Keratinocyte (primary cell): ENCODE results near the gene CECR2. TPM values are rescaled to one million over a fixed set of nuclear protein-coding genes. Genes with fewer than 3 reads are reported as not detected.

Source experiments
- DNase-seq: peaks from one replicate; pipeline ENCODE4 v3.0.0-alpha.2; 2011; ENCODE audit warnings: low read depth, missing footprints, low spot score
- FAIRE-seq: peaks from 2 replicates; lab custom pipeline; 2011; peaks lifted over from hg19 to GRCh38; lab: Jason Lieb, UNC
- H2AFZ ChIP-seq: 2 replicates; pipeline ENCODE4 v1.6.0; 2012; ENCODE audit warnings: low read length, control low read depth, inconsistent platforms; ENCODE audit not compliant: control insufficient read depth
- H3K27ac ChIP-seq: 2 replicates; pipeline ENCODE4 v1.5.1; 2011; ENCODE audit warnings: low read length; ENCODE audit not compliant: control insufficient read depth, insufficient read depth
- H3K27me3 ChIP-seq: 3 replicates; pipeline ENCODE4 v1.6.0; 2011; ENCODE audit warnings: low read length; ENCODE audit not compliant: control insufficient read depth, insufficient read depth; ENCODE audit errors: extremely low read depth
- H3K36me3 ChIP-seq, 2 experiments: 2 replicates in 1 of 2; 3 replicates in 1 of 2; pipeline ENCODE4 v1.5.1; 2011; ENCODE audit warnings: low read length in 2 of 2, mild to moderate bottlenecking in 1 of 2; ENCODE audit not compliant: control insufficient read depth in 2 of 2, insufficient read depth in 2 of 2; ENCODE audit errors: extremely low read depth in 1 of 2
- H3K4me1 ChIP-seq: 3 replicates; pipeline ENCODE4 v1.5.1; 2011; ENCODE audit warnings: low read length; ENCODE audit not compliant: control insufficient read depth, insufficient read depth; ENCODE audit errors: extremely low read depth
- H3K4me2 ChIP-seq: 3 replicates; pipeline ENCODE4 v1.6.0; 2011; ENCODE audit warnings: low read depth, low read length; ENCODE audit not compliant: control insufficient read depth, insufficient read depth; ENCODE audit errors: extremely low read depth
- H3K4me3 ChIP-seq, 3 experiments: fragments of 200-600 bp in 1 of 3; sonication (generic) in 1 of 3; 2 replicates in 2 of 3; 3 replicates in 1 of 3; pipeline ENCODE4 v1.5.1; 2011 to 2016; ENCODE audit warnings: low read length in 3 of 3, mild to moderate bottlenecking in 3 of 3, control low read depth in 2 of 3, inconsistent platforms in 1 of 3, low read depth in 1 of 3, mixed read lengths in 1 of 3, mixed run types in 1 of 3, moderate library complexity in 1 of 3; ENCODE audit not compliant: control insufficient read depth in 2 of 3, insufficient read depth in 2 of 3; ENCODE audit errors: extremely low read depth in 1 of 3
- H3K79me2 ChIP-seq: 2 replicates; pipeline ENCODE4 v1.6.0; 2012; ENCODE audit warnings: low read length; ENCODE audit not compliant: control insufficient read depth, insufficient read depth
- H3K9ac ChIP-seq: 3 replicates; pipeline ENCODE4 v1.6.0; 2011; ENCODE audit warnings: low read length; ENCODE audit not compliant: control insufficient read depth, insufficient read depth; ENCODE audit errors: extremely low read depth
- H3K9me1 ChIP-seq: 3 replicates; pipeline ENCODE4 v1.6.0; 2011; ENCODE audit warnings: low read length; ENCODE audit not compliant: control insufficient read depth, insufficient read depth; ENCODE audit errors: extremely low read depth
- H3K9me3 ChIP-seq: 2 replicates; pipeline ENCODE4 v1.5.1; 2012; ENCODE audit warnings: low read depth, low read length; ENCODE audit not compliant: control insufficient read depth
- H4K20me1 ChIP-seq: 3 replicates; pipeline ENCODE4 v1.6.0; 2011; ENCODE audit warnings: low read length; ENCODE audit not compliant: control insufficient read depth, insufficient read depth; ENCODE audit errors: extremely low read depth
- EZH2 ChIP-seq: IDR thresholded peaks from one replicate; pipeline ENCODE4 v1.6.1; 2012; ENCODE audit warnings: inconsistent platforms, mild to moderate bottlenecking, low read length, moderate library complexity
- dilution Hi-C: fragments of 300-500 bp; cut with MboI; formaldehyde crosslinking; loops from one replicate; pipeline ENCODE4 v1.7.0; 2020; ENCODE audit warnings: low sequenced_read_pairs; ENCODE audit not compliant: extremely low pct_ligation_motif_present
- polyA plus RNA-seq, 5 experiments: library from polyadenylated mRNA; depleted of rRNA in 3 of 5; stranded (reverse) in 3 of 5; stranded (forward) in 1 of 5; unstranded in 1 of 5; fragments of >200 nt; gene quantifications; 1 replicate in 1 of 5; 2 replicates in 3 of 5; 3 replicates in 1 of 5; pipeline versions ENCODE4 v1.2.1 to v1.2.3, GENCODE V29; 2011 to 2012; ENCODE audit warnings: missing spikeins in 2 of 5, low read depth in 1 of 5, low replicate concordance in 1 of 5
- TF ChIP-seq, protein P1 (sequence below), 3 experiments: IDR thresholded peaks in 1 of 3; conservative IDR thresholded peaks in 1 of 3; optimal IDR thresholded peaks in 1 of 3; 2 replicates in 2 of 3; 3 replicates in 1 of 3; pipeline versions ENCODE3 to v1.5.1; 2011; ENCODE audit warnings: low read length in 3 of 3, mild to moderate bottlenecking in 3 of 3, moderate library complexity in 2 of 3, control low read depth in 1 of 3, inconsistent platforms in 1 of 3; ENCODE audit not compliant: insufficient read depth in 2 of 3; ENCODE audit errors: extremely low read depth in 1 of 3

CECR2 gene
- polyA plus RNA-seq, 1 donor (not counting 4 experiments of a cell fraction or from before 2014, with no cell fraction given), result not detected

- no peak for DNase-seq
- Histone ChIP-seq H3K27ac (no peak overlapping the region), H4K20me1 (no peaks in the 10 kb centered on the region), H3K79me2 (no peaks in the 10 kb centered on the region), H3K9me3 (no peaks in the 10 kb centered on the region), H3K4me1 (no peaks in the 10 kb centered on the region), H3K9me1 (no peaks in the 10 kb centered on the region), H3K4me3 (no peak overlapping the region), H3K4me2 (no peak overlapping the region), H3K9ac (no peak overlapping the region), H3K27me3 (no peaks in the 10 kb centered on the region), H3K36me3 (no peaks in the 10 kb centered on the region), H2AFZ (peak overlapping the region; percentile 32)
- TF ChIP-seq, protein P1, sequence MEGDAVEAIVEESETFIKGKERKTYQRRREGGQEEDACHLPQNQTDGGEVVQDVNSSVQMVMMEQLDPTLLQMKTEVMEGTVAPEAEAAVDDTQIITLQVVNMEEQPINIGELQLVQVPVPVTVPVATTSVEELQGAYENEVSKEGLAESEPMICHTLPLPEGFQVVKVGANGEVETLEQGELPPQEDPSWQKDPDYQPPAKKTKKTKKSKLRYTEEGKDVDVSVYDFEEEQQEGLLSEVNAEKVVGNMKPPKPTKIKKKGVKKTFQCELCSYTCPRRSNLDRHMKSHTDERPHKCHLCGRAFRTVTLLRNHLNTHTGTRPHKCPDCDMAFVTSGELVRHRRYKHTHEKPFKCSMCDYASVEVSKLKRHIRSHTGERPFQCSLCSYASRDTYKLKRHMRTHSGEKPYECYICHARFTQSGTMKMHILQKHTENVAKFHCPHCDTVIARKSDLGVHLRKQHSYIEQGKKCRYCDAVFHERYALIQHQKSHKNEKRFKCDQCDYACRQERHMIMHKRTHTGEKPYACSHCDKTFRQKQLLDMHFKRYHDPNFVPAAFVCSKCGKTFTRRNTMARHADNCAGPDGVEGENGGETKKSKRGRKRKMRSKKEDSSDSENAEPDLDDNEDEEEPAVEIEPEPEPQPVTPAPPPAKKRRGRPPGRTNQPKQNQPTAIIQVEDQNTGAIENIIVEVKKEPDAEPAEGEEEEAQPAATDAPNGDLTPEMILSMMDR (optimal IDR thresholded peaks at IDR 0.05 in 1 of 3, IDR thresholded peaks at IDR 0.05 in 1 of 3, conservative IDR thresholded peaks at IDR 0.05 in 1 of 3; ENCODE audit: extremely low read depth in 1 of 3, insufficient read depth in 2 of 3, low read length in 3 of 3), result no peak
- TF ChIP-seq EZH2, result no peak
- no peak for FAIRE-seq
- dilution Hi-C loops, result no loop called here
Measured at GRCh38 chr22:17443405-17444203, 74.3 kb downstream of the CECR2 start.

DNA sequence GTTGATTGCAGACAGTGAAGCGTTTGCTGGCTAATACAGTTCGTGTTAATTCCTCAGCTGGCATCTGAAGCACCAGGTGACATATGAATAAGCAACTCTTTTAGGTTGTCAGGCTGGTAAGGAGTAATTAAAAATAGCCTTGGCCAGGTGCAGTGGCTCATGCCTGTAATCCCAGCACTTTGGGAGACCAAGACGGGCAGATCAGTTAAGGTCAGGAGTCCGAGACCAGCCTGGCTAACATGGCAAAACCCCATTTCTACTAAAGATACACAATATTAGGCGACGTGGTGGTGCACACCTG is 74.9 kb downstream of the CECR2 start:
- H4K20me1 ChIP-seq, result no peaks in the 10 kb centered on the region
- dilution Hi-C loops, result no loop called here
- no peaks in the 10 kb centered on the region for H3K9me1 ChIP-seq
- DNase-seq (no peak), FAIRE-seq (no peak)
- no peak overlapping the region for H3K27ac ChIP-seq
- TF ChIP-seq, protein P1 (optimal IDR thresholded peaks at IDR 0.05 in 1 of 3, IDR thresholded peaks at IDR 0.05 in 1 of 3, conservative IDR thresholded peaks at IDR 0.05 in 1 of 3; ENCODE audit: extremely low read depth in 1 of 3, insufficient read depth in 2 of 3, low read length in 3 of 3), result no peak
- no peak for TF ChIP-seq EZH2
- no peaks in the 10 kb centered on the region for H3K79me2 ChIP-seq
- H3K4me3 ChIP-seq, result no peak overlapping the region
- H3K36me3 ChIP-seq, result no peaks in the 10 kb centered on the region
- no peak overlapping the region for H3K4me2 ChIP-seq
- no peaks in the 10 kb centered on the region for H3K27me3 ChIP-seq
- H3K9me3 ChIP-seq, result no peaks in the 10 kb centered on the region
- H3K9ac ChIP-seq, result no peak overlapping the region
- no peaks in the 10 kb centered on the region for H3K4me1 ChIP-seq
- peak overlapping the region; percentile 32 for H2AFZ ChIP-seq
